Right cardiac atrium (tissue), 5 donors: ENCODE measurements around the gene DCAF12. TPM values are rescaled to one million over a fixed set of nuclear protein-coding genes. Genes with fewer than 3 reads are reported as not detected.
"Not testable (repeated sequence)": the region's sequence is repeated elsewhere in the genome, so short reads cannot be mapped to it uniquely, and the experiment has no call there.

ENCODE experiments used
- ATAC-seq, 2 donors: fragments of 200-7000 bp; cut with Tn5 transposase; one replicate each; pipeline versions ENCODE4 v1.8.0 to v1.9.1; 2020; ENCODE audit warnings: moderate library complexity in 2 of 2, mild to moderate bottlenecking in 1 of 2
- DNase-seq, 3 donors: peaks; one replicate each; pipeline ENCODE4 v3.0.0-alpha.2; 2020
- H3K27ac ChIP-seq: one replicate; pipeline ENCODE4 v1.5.1; 2013; ENCODE audit warnings: mild to moderate bottlenecking, low read length, control low read depth, moderate library complexity
- H3K27me3 ChIP-seq: one replicate; pipeline ENCODE4 v1.6.1; 2013; ENCODE audit not compliant: control insufficient read depth, insufficient read depth
- H3K4me1 ChIP-seq: one replicate; pipeline ENCODE4 v1.6.1; 2013; ENCODE audit warnings: low read length; ENCODE audit not compliant: control insufficient read depth, insufficient read depth
- H3K4me3 ChIP-seq: one replicate; pipeline ENCODE4 v1.5.1; 2013; ENCODE audit warnings: low read length, control low read depth
- H3K9me3 ChIP-seq: one replicate; pipeline ENCODE4 v1.6.1; 2013; ENCODE audit warnings: low read length; ENCODE audit not compliant: control insufficient read depth
- WGBS: extraction: QIAGEN DNeasy Blood & Tissue Kit; methylation state at CpG from one replicate; pipeline ENCODE4 v1.1.7; 2013; 5-methylcytosine and 5-hydroxymethylcytosine counted together
- intact Hi-C, 4 donors: fragments of 100-400 bp; cut with DNase I; formaldehyde crosslinking; loops; one replicate each; pipeline versions ENCODE4 v1.11.0 to v1.14.0; 2022 to 2023
- polyA plus RNA-seq: library from polyadenylated mRNA; stranded (reverse); fragments of 200-250 nt; gene quantifications from one replicate; pipeline ENCODE4 v1.2.3, GENCODE V29; 2013
- total RNA-seq, 4 donors: library from RNA; stranded (reverse); fragmentation: NEBNext Ultra II Directional; extraction: Animal tissue kit (Norgen Biotek cat#: 25700); gene quantifications; one replicate each; pipeline ENCODE4 v1.2.1, GENCODE V29; 2021
- donor health status: healthy with polysubstance abuse.
- donor health status: DM: no; HTN: yes; CAD: no.
- donor health status: DM: no; HTN: no; CAD: no.
- donor health status: DM: no; HTN: yes; CAD: no; lungs with severe emphysema.
- donor health status: DM: yes; HTN: yes; CAD: no.

DCAF12 gene
- total and polyA plus RNA-seq, 5 donors, result 8.3 to 17.1 (median 15.1) TPM

DNA sequence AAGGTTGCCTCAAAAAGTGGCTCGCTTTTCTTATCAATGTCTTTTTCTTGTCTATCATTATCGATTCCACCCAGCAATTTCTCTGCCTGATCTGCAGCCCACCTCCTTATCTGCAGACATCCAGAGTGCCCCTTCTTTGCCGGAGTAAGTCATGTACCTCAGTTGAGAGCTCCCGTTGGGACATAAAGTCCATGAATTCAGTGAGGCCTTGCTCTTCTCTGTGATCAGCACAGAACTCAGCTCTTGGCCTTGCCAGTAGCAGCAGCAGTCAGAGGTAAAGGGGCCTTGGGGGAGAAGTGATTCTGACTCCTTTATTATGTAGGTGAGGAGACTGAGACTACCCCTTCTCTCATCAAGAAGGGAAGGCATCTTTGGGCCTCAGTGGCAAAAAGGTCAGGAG is 24.9 kb upstream of the DCAF12 start:
- Histone ChIP-seq H3K27me3 (no peaks in the 10 kb centered on the region), H3K27ac (no peak overlapping the region), H3K4me3 (no peak overlapping the region), H3K9me3 (no peaks in the 10 kb centered on the region), H3K4me1 (no peaks in the 10 kb centered on the region)
- ATAC-seq (no peak), DNase-seq (no peak)
- intact Hi-C loops, result no loop called here
- 76% methylated on average over 4 of the region's 4 CpGs for WGBS

DNA sequence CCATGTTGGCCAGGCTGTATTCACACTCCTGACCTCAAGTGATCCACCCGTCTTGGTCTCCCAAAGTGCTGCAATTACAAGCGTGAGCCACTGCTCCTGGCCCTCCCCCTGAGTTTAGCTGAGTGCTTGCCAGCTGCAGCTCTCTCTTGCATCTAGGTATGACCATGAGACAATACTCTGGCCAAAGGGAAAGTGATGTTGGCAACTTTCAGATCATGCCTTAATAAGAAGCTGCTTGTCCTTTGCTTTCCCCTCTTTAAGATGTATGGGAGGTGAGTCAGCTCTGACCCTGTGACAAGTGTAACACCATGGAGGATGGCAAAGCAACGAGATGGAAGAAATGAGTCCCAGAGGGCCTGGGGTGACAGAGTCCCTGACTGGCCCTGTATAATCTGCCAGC is 18.7 kb upstream of the DCAF12 start:
- Histone ChIP-seq H3K4me1 (no peaks in the 10 kb centered on the region), H3K27ac (no peak overlapping the region), H3K4me3 (no peak overlapping the region), H3K9me3 (no peaks in the 10 kb centered on the region), H3K27me3 (no peaks in the 10 kb centered on the region)
- intact Hi-C loops, result no loop called here
- no peak for ATAC-seq
- DNase-seq, result no peak
- 59% methylated on average over 3 of the region's 3 CpGs for WGBS

DNA sequence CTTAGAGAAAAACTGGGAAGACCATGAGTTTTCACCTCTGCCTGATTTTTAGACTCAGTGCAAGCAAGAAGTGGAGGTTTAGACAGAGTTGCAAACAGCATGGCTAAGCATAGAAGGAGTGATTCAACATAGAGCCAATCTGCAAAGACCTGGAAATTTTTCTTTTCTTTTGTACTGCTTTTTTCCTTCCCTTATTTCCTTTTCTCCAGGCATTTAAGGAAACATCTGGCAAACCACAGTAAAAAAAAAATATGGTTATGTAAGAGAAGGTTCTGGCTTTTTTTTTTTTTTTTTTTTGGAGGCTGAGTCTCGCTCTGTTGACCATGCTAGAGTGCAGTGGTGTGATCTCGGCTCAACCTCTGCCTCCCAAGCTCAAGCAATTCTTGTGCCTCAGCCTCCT is 16.6 kb upstream of the DCAF12 start:
- DNase-seq (no peak), ATAC-seq (no peak)
- Histone ChIP-seq H3K4me3 (no peak overlapping the region), H3K9me3 (no peaks in the 10 kb centered on the region), H3K27me3 (no peaks in the 10 kb centered on the region), H3K4me1 (no peaks in the 10 kb centered on the region), H3K27ac (no peak overlapping the region)
- 56% methylated on average over 2 of the region's 2 CpGs for WGBS
- intact Hi-C loops, result no loop called here

DNA sequence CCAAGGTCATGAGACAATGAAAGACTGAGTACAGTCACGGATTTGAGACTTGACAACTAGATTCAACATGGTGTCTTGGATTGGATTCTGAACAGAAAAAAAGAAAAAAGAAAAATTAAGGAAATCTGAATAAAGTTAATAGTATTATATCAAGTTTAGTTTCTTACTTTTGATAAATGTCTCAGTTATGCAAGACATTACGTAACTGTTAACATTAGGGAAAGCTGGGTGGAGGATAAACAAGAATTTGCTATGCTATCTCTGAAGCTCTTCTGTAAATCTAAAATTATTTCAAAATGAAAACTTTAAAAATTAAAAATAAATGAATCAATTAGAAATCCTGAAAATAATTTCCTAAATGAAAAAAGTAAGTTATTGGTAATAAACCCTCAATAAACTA is 14.4 kb upstream of the DCAF12 start:
- H3K9me3 ChIP-seq, result no peaks in the 10 kb centered on the region
- H3K4me1 ChIP-seq, result no peaks in the 10 kb centered on the region
- 69% methylated on average over 2 of the region's 2 CpGs for WGBS
- no peaks in the 10 kb centered on the region for H3K27me3 ChIP-seq
- intact Hi-C loops, result no loop called here
- ATAC-seq (no peak), DNase-seq (no peak)
- no peak overlapping the region for H3K27ac ChIP-seq
- H3K4me3 ChIP-seq, result no peak overlapping the region

DNA sequence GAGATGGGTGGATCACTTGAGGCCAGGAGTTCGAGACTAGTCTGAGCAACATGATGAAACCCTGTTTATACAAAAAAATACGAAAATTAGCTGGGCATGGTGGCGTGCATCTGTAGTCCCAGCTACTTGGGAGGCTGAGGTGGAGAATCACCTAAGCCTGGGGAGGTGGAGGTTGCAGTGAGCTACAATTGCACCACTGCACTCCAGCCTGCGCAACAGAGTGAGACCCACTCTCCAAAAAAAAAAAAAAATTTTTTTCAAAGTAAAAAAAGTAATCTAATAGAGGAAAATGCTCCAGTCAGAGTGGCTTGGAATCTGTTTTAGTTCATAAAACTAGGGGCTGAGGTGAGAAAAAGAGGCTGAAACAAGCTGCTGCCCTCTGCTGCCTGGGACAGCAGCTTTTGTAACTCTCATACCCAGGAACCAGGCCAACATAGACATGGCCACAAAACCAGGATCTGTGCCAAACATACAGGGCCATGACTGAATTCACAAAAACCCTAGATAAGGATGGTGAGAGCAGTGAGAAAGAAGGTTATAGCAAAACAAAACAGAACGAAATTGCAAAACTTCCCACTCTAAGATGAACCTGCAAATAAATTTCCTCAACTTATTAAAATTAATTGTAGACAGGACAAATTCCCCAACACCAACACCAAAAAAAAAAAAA is 13.1 kb upstream of the DCAF12 start:
- no peaks in the 10 kb centered on the region for H3K27me3 ChIP-seq
- intact Hi-C loops, result no loop called here
- peak; percentile 97 to 98 for ATAC-seq
- no peaks in the 10 kb centered on the region for H3K4me1 ChIP-seq
- peak; percentile 66 to 77 (median 69) for DNase-seq
- no peaks in the 10 kb centered on the region for H3K9me3 ChIP-seq
- H3K4me3 ChIP-seq, result no peak overlapping the region
- WGBS, result 65% methylated on average over 5 of the region's 5 CpGs
- H3K27ac ChIP-seq, result no peak overlapping the region

DNA sequence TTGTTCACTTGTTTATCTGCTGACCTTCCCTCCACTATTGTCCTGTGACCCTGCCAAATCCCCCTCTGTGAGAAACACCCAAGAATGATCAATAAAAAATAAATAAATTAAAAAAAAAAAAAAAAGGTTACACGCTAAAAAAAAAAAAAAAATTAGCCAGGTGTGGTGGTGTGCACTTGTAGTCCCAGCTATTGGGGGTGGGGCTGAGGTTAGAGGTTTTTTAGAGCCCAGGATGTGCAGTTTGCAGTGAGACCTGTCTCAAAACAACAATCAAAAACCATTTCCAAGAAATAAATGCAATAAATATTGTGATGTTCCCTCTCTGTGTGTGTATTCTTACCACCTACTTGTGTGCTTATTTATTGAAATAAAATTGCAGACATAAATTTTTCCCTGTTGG is 12.1 kb upstream of the DCAF12 start:
- H3K9me3 ChIP-seq, ATAC-seq, H3K4me3 ChIP-seq, DNase-seq, H3K4me1 ChIP-seq, H3K27me3 ChIP-seq, H3K27ac ChIP-seq, intact Hi-C loops: not testable (repeated sequence)
- WGBS, result 92% methylated on average over 1 of the region's 1 CpG

DNA sequence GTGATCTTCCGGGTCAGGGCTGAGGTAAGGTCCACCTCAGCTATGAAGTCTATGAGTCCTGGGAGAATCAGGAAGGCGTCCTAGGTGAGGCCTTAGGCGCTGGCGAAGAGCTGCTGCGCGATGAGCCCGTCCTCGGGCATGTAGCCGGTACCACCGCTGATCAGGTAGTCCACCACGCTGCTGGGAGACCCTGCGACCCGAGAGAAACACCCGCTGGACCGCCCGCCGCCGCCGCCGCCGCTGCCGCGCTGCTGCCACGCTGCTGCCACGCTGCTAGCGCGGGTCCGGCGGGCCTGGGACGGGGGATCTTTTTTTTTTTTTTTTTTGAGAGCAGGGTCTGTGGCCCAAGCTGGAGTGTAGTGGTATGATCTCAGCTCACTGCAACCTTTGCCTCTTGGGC is 8.0 kb upstream of the DCAF12 start:
- no peaks in the 10 kb centered on the region for H3K9me3 ChIP-seq

DNA sequence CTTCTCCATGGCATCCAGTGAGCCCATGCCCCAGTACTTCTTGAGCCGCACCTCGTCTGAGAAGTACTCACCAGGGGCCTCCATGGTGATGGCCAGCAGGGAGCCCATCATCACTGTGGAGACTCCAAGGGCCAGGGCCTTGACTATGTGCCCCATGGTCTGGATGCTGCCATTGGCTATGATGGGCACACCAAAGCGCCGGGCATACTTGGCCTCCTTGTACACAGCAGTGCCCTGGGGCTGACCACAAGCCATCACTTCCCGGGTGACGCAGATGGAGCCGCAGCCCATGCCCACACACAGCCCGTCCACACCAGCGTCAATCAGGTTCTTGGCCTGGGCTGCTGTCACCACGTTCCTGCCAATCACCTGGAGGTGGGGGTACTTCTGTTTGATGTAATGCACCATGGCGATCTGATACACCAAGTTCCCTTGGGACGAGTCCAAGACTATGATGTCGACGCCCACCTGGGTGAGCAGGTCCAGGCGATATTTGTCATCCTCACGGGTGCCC is 7.0 kb upstream of the DCAF12 start:
- Histone ChIP-seq H3K4me1 (no peaks in the 10 kb centered on the region), H3K4me3 (no peak overlapping the region), H3K27me3 (no peaks in the 10 kb centered on the region), H3K9me3 (no peaks in the 10 kb centered on the region), H3K27ac (no peak overlapping the region)
- DNase-seq (no peak), ATAC-seq (no peak)
- intact Hi-C loops, result no loop called here
- 87% methylated on average over 16 of the region's 16 CpGs for WGBS

More for the DNA sequence above, 8.0 kb upstream of the DCAF12 start:
- DNase-seq (no peak), ATAC-seq (no peak)
- Histone ChIP-seq H3K27me3 (no peaks in the 10 kb centered on the region), H3K4me1 (no peaks in the 10 kb centered on the region), H3K27ac (no peak overlapping the region), H3K4me3 (no peak overlapping the region)
- WGBS, result 93% methylated on average over 30 of the region's 30 CpGs
- intact Hi-C loops, result no loop called here

DNA sequence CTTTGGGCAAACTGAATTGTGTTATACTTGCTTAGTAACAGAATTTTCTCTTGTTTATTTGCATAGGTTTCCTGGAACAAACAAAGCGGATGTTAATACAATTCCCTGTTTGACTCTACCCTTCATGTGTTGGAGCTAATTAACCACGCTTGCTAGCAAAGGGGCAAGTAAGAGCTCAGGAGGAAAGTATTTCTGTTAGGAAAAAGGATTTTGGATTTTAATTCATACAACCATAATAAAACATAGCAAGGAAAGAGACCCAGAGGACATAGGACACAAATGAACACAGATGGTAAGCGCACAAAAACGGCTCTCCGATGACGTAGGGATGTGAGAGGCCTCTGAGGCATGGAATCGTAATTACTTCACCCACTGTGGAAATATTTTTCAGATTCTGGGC is 5.1 kb upstream of the DCAF12 start:
- H3K4me3 ChIP-seq, result no peak overlapping the region
- intact Hi-C loops, result no loop called here
- no peaks in the 10 kb centered on the region for H3K4me1 ChIP-seq
- no peak overlapping the region for H3K27ac ChIP-seq
- no peak for DNase-seq
- no peaks in the 10 kb centered on the region for H3K27me3 ChIP-seq
- WGBS, result 94% methylated on average over 7 of the region's 7 CpGs
- no peaks in the 10 kb centered on the region for H3K9me3 ChIP-seq
- no peak for ATAC-seq

DNA sequence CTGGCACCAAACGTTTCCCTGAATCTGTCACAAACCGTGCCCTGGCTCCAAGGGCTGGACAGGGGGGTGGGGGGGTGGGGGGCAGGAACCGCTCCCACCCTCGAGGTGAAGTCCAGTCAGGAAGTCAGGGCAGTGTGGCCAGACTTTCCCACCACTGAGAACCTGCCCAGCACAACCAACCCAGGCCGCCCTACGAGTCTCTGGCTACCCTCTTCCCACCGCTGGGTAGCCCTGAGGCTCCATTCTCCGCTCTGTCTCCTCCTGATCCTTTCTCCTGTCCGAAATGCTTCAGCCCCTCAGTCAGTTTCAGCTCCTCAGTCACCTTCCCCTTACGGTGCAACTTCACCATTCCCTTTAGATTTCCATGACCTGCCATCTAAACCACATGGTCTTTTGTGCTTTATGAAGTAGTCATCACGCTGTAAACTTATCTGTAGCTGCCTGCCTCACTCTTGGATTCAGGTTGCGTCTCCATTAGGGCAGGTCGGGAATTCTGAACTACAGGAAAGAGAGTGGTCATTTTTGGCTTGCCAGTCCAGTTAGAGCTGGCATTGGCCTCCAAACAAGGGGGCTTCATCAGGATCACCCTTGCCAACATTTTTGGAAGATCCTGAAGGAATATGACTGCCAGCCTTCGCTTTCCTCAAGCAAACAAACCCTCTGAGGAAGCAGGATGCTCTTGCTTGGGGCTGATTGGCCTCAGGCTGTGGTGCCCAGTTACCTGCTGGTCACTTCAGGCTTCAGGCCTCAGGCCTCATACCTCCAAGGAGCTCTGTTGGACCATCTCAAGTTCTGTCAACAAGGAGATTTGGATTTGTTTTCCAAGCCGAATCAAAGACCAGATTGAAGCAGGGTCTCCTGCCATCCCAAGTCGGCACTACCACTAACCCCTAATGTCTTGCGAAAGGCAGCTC is 794 bp upstream of the DCAF12 start:
- DNase-seq, result no peak
- Histone ChIP-seq H3K4me1 (peaks cover 4% of the 10 kb centered on the region), H3K27ac (peak overlapping the region; percentile 94), H3K4me3 (peak overlapping the region; percentile 87), H3K9me3 (no peaks in the 10 kb centered on the region), H3K27me3 (no peaks in the 10 kb centered on the region)
- peak in 1 of 2 donors; percentile 19 for ATAC-seq
- intact Hi-C loops, result loop anchor here in 1 of 4 donors (10.0 kb wide), 1 partner anchor 128 kb away; no protein-coding TSS in a partner anchor
- WGBS, result 72% methylated on average over 17 of the region's 17 CpGs

DNA sequence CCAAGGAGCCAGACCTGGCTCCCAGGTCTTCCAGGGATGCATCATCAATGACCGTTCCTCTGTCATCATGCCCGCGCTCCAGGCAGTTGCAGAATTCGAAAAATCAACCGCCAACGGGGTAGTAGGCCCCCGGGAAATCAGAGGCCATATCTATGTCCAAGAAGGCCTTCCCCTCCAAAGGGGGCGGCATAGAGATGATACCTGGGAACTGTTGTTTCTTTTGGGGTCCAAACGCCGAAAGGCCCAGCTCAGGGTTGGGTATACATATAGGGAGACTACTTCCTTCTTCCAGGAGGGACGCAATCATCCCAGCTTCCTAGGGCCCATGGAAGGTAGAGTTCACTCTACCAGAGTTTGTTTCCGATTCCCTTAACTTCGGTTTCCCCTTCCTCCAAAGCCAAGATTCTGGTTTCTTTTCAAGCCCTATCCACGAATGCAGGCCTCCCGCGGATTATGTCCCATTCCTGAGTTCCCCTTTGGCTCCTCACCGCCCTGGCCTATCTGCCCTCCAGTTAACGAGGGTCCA is 754 bp downstream of the DCAF12 start:
- Histone ChIP-seq H3K4me3 (peak overlapping the region; percentile 87), H3K4me1 (peaks cover 4% of the 10 kb centered on the region), H3K27ac (peak overlapping the region; percentile 64), H3K27me3 (no peaks in the 10 kb centered on the region), H3K9me3 (no peaks in the 10 kb centered on the region)
- ATAC-seq, result peak in 1 of 2 donors; percentile 3
- intact Hi-C loops, result loop anchor here in 1 of 4 donors (10.0 kb wide), 1 partner anchor 129 kb away; no protein-coding TSS in a partner anchor
- WGBS, result 3% methylated on average over 18 of the region's 18 CpGs
- no peak for DNase-seq
